Stimulated activated CD4-positive, alpha-beta T cell treated with anti-CD3 and anti-CD28 coated beads, Interleukin-4, amount 100 ng/mL, for 1 hour (primary cell): ENCODE data around the gene ABCG1.

Experiments
- DNase-seq: peaks from one replicate; pipeline ENCODE4 v3.0.0-alpha.2; 2020

ABCG1 gene

DNA sequence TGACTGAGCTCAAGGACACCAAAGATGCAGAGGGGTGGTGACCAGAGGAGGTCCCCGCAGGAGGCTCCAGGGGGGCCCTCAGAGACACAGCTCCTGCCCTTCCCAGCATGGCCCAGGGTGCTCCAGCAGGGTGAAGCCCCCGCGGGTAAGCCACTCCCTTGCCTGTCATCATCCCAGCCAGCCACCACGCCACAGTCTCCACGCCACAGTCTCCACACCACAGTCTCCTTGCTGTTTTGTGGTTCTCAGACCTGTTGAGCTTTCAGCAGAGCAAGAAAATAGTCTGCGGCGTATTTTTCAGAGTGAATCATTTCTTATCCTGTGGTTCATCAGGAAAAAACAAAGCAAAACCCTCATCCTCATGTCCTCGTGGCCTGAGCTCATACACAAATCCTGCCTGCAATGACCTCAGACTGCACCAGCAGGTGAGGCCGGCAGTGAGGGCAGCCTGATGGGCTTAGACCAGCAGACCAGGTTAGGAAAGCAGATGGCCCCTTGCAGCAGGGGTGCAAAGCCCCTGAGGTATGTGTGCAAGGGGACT lies 25.7 kb upstream of the ABCG1 start:
- peak; percentile 22 for DNase-seq

DNA sequence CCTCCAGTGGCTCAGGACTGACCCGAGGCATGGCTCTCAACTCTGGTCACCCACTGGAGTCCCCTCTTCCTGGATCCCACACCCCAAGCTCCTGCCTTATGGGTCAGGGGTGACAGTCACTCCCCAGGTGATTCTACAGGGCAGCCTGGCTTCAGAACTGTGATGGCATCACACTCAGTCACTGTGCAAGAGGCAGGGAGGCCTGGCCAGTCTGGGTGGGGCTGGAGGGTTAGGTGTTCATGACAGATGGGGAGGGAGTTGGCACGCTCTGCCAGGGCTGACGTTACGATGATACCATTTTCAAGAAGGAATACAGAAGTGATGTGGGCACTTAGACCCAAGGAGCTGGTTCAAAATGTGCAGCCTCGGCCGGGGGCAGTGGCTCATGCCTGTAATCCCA lies 25.2 kb upstream of the ABCG1 start:
- no peak for DNase-seq

DNA sequence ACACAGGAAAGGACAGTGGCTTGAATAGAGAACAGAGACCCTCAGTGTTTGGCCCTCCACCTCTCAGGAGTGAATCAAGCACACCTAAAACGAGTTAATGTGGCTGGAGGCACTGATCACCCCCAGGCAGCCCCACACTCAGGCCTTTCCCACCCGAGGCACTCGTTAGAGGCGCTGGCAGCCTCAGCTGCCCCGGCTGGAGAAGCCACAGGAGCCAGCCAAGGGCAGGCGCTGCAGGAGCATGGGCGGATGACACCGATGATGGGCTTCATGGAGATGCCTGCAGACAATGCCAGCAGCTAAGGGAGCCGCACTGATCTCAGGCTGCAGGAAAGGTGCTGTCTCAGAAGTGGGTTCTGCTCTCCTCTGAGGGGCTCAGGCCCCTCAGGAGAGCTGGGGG lies 24.1 kb upstream of the ABCG1 start:
- no peak for DNase-seq

DNA sequence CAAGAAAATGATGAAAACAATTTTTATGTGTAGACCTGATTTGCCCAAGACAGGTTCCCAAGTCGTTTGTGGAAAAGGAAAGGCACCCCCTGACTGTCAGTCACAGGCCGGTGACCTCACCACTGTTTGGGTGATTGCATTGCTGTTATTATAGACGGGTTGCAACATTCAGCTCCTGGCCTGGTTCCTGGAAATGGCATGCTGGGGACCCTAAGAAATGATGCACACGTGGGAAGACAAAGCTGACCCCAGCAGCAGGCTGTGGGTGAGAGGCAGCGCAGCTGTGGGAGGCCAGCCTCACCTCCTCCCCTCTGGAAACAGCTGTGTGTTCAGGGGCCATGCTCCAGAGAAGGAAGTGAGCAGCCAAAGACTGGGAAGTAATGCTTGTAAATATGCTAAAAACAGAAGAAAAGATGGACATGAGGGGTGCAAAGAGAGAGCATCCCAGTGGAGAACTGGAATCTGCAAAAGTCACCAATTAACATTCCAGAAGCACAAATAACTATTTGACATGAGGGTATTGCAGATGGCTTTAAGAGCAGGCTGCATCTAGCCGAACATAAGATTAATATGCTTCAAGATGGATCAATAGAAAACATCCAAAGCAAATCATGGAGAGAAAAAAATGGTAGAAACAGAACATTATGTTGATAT lies 23.4 kb upstream of the ABCG1 start:
- no peak for DNase-seq

DNA sequence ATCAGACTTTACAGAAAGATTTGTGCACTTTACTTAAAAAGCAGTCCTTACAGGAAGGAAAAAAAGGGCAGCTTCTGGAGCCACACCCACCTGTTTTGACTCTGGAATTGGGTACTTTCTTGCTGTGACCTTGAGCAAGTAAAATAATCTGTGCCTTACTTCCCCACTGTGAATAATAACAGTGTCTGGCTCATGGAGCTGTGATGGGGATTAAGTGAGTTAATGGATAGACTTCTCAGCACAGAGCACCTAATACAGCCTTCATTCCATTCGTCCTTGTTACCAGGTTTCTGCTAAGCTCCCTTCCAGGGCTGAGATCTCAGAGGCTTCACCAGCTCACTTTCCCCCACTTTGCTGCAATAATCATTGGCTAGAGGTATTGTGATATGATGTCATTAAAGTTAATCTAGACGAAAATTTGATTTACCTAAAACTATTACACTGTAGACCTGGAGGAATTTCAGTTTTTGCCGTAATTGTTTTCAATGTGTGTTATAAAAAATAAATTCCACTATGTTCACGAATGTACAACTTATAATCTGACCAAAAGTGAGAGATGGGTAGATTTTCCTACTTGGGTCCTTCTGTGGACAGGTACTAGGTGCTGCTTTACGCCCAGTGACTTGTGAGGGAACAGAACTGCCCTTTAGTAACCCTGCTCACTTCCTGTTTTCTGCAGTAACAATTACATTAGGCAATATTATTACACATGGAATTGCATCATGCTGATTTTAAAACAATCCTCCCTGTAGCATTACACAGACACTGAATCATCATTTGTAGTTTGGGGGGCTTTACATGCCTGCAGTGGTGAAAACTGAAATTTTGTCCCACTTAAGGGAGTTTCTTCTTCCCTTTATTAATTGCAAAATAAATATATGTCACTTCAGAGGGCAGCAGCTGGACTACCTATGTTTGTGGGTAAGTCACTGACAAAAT lies 19.7 kb upstream of the ABCG1 start:
- DNase-seq, result no peak

DNA sequence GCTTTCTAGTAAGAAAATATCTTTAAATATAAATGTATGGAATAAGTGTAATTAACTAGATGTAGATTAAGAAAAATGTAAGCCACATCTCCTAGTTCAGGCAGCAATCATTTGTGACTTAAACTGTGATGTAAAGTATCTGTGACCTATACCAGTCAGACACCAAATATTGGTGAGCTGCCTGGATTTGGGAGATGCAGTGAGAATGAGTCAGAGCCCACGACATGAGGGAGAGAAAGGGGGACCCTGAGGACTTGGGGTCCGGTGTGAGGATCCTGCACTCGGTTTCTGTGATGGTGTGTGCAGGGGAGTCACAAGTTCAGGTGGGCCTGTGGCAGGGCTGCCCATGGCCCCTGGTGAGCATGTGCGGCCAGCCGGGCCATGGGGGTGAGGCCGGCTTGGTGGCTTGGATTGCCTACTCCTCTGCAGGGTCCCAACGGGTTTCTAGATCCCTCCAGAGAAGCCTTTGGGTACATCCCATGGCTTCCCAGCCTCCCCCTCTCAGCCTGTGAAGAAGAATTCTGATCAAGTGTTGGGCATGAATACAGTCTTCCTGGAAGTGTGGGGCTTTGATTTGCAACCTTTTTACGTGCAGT lies 19.0 kb upstream of the ABCG1 start:
- DNase-seq, result no peak

DNA sequence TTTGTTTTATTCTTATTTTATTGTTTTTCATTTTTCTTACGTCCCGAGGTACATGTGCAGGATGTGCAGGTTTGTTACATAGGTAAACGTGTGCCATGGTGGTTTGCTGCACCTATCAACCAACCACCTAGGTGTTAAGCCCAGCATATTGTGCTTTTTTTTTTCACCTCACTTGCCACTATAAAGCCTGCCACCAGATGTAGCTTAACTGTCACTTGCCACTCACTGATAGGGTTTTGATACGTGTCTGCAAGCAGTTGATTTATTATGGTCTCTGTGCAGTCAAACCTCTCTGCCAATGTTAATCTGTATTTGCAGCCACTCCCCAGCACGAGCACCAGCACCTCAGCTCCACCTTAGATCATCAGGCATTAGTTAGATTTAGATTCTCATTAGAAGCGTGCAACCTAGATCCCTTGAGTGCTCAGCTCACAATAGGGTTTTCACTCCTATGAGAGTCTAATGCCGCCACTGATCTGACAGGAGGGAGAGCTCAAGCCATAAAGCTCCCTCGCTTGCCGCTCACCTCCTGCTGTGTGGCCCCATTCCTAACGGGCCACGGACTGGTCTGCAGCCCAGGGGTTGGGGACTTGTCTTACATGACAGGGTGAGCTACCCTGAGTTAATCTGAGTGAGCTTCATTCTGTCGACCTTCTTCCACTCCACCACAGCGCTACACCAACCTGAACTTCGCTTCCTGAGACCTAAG lies 17.9 kb upstream of the ABCG1 start:
- no peak for DNase-seq

DNA sequence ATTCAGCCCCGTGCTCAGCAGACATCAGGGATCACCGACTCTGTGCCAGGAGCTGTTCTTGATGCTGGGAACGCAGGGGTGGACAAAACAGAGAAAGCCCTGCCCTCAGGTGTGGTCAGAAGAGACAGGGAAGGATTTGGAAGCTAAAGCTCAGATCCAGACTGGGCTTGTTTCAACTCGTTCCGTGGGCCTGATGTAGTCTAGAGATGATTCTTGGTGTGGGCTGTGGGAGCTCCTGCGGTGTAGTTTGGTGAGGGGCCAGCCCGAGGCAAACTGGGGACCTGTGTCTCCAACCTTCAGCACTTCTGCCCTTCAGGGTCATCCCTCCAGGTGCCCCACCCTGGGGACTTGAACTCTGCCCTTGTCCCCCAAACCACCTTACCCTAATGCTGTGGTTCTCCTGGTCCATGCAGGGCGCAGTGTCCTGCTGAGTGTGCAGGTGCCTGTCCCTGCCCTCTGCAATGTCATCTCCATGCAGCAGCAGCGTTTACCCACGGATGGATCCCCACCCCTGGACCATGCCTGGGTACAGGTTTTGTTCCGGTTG lies 17.3 kb upstream of the ABCG1 start:
- no peak for DNase-seq

DNA sequence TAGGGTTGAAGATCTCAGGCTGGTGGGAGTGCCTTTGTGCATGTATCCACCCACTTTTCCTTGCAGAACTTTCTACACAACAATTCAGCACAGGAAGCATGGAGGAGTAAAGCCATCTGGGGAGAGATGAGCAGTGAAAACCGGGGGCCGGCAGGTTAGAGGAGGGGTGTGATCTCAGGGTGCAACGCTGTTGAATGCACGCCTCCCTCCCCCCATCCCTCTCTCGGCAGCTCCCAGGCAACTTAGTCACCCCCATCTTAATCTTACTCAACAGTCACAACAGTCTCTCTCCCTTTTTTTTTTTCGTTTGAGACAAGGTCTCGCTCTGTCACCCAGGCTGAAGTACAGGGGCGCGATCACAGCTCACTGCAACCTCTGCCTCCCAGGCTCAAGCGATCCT lies 16.6 kb upstream of the ABCG1 start:
- DNase-seq, result no peak

DNA sequence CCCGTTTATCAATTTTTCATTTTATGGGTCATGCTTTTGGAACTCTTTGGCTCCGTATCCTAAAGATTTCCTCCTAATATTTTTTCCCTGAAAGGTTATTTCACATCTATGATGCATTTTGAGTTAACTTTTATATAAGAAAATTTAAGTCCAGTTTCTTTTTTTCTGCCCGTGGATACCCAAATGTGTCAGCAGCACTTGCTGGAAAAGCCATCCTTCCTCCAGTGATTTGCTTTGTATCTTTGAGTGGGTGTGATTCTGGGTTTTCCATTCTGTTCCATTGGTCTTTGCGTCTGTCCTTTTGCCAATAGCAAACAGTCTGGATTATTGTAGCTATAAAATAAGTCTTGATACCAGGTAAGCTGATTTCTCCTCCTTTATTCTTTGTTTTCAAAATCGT lies 15.6 kb upstream of the ABCG1 start:
- DNase-seq, result no peak

DNA sequence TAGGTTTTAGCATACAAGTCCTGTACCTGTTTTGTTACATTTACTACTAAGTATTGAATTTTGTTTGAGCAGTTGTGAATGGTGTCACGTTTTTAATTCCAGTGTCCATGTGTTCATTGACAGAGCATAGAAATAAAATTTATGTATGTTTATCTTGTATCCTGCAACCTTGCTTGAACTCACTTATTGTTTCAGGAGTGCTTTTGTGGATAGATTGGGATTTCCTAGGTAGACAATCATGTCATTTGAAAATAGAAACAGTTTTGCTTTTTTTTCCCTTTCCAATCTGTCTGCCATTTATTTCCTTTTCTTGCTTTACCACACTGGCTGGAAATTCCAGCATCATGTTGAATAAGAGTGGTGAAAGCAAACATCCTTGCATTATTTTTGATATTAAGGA lies 15.0 kb upstream of the ABCG1 start:
- DNase-seq, result no peak

DNA sequence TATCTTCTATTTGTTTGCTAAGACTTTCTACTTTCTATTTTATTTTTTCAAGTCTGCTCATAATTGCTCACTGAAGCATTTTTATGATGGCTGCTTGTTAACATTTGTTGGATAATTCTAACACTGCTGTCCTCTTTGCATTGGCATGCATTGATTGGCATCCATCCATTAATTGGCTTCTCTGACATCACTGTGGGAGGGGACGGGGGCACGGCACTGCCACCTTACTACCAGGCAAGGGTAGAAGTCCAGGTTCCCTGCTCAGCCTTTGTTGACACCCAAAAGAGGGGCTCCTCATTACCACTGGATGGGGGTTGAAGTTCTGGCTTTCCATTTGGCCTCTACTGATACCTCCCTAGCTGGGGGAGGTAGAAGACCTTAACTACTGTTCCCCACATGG lies 11.5 kb upstream of the ABCG1 start:
- DNase-seq, result no peak

DNA sequence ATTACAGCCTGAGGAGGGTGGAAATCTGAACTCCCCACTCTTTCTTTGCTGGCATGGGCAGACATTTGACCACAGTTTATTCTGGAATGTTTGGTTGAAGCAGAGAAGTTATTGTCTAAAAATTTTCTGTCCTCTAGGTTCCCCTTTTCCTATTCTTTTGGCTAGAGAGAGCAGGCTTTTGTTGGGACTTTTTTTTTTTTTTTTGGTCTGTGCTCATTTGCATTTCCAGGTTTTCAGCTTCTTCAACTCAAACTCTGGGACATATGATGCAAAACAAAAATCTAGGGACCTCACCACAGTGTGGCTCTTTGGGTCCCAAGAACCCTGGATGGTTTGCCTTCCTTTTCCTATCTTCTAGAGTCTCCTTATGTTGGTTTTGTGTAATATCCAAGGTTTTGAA lies 10.9 kb upstream of the ABCG1 start:
- DNase-seq, result no peak

DNA sequence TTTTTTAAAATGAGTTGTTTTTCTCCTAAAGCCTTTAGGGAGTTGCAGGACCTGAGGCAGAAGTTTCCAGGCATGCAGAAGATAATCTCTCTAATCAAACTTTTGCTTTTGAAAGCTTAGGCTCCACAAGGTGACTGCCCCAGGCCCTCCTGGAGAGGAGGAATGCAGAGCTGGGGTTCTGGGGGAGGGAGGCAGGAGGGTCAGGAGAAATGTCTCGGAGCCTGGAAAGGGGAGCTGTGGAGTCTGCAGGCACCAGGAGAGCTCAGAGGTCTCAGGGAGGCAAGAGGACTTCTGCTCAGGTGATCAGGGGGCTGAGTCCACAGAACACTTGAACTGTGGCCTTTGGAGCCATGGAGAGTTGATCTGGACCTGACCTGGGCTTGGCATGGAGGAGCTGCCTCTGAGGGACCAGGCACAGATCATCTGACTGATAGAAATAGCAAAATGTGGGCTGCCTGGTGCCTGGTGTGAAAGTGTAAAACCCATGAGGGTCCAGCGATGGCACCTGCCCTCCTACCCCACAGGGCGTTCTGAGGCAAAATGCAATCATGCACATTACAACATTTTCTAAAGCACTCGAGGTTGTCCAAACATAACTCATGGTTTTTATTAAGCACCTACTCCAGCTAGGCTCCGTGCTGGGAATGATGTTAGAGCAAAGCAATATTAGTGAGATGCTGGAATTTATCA lies 10.0 kb upstream of the ABCG1 start:
- DNase-seq, result no peak

DNA sequence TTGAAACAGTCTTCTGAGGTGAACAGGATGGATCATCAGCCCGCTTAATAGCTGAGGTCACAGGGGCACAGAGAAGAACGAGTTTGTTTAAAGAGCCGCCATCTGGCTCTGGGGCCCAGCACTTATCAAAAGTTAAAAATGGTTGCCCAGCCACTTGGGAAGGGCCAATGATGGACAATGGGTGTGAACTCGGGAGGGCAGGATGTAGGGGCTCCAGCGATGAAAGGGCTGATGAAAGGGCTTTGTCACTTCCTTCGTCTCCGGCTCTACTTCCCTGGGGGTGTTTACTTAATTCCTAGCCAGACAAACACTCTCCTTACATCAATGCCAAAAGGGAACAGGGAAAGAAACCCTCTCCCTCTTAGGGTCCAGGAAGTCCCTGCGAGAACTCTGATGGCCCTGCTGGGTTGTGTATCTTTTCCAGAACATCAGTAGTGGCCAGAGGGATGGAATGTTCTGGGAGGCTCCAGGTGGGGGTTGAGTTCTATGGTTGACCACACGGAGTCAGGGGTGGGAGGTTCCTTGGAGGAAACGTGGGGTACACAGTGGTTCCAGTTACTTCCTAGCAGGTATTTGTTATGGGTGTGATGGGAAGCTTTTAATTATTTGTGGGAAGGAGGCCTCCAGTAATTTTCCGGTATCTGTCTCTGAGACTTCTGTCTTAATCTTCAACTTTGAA lies 9.0 kb upstream of the ABCG1 start:
- DNase-seq, result no peak

DNA sequence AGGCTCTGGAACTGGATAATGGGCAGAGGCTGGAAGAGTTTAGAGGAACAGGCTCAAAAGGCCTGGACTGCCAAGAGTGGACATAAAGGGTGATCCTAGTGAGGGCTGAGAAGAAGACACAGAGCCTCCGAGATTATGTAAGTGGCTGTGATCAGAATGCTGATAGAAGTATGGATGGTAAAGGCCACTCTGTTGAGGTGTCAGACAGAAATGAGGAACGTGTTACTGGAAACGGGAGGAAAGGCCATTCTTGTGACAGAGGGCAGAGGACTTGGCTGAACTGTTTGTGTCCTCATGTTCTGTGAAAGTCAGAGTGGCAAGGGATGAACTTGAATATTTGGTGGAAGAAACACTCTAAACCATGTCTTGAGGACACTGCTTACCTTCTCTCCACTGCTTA lies 6.7 kb upstream of the ABCG1 start:
- no peak for DNase-seq

DNA sequence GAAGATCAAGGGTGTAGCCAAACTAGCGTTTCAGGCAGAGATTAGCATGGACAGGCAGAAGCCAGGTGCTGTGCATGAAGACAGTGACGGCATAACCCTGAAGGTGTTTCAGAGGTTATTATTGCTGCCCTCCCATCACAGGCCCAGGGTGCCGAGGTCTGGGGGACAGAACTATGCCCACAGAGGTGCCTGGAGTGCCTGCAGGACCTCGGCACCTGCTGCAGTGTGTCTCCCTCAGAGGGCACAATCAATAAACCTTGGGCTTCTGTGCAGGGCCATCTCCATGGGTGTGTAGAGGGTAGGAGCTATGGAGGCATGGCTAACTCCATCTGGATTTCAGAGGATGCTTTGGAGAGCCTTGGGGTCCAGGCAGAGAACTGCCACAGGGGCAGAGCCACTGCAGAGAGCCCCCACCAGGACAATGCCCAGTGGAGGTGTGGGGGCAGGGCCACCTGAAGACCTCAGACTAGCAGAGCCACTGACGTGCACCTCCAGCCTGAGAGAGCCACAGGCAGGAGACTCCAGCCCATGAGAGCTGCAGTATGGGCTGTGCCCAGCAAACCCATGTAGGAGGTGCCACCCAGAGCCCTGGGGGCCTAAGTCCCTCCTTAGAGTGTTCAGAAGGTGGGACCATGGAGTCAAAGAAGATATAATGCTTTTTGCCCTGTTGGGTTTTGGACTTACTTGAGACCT lies 5.7 kb upstream of the ABCG1 start:
- no peak for DNase-seq

DNA sequence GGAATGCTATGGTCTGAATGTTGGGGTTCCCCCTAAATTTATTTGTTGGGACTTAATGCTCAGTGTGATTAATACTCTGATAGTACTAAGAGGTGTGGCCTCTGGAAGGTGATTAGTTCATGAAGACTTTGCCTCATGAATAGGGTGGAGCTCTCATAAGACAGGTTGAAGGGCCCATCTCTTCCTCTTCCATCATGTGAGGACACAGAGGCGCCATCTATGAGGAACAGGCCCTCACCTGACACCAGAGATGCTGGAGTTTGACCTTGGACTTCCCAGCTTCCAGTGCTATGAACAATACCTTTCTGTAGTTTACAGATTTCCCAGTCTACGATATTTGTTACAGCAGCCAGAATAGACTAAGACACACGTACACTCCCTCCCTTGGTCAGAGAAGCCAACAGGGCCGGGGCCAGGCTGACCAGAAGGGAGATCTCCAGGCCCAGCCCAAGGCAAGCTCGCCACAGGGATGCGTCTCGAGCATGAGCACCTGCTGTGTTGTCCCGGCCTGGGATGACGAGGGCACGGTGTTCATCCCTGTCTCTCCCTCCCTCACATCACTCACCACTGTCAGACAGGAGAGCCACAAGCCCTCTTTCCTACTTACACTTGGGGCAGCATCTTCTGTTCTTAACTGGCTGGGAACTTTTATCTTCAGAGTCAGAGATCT lies 4.7 kb upstream of the ABCG1 start:
- no peak for DNase-seq

DNA sequence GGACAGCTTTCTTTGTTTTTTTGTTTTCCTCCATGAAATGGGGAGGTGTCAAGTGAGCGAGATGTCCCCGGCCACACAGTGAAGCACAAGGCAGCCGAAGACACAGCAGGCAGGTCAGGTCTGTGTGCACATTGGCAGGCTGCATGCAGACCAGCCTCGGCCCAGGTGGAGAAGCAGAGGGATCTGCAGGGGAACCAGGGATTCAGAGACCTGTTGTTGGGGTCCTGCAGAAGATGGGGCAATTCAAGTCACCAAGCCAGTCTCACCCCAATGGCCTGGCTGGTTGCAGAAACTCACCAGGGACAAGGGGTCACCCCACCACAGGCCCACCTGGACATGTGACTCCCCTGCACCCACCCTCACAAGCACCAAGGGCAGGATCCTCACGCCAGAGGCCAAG lies 4.0 kb upstream of the ABCG1 start:
- DNase-seq, result no peak

DNA sequence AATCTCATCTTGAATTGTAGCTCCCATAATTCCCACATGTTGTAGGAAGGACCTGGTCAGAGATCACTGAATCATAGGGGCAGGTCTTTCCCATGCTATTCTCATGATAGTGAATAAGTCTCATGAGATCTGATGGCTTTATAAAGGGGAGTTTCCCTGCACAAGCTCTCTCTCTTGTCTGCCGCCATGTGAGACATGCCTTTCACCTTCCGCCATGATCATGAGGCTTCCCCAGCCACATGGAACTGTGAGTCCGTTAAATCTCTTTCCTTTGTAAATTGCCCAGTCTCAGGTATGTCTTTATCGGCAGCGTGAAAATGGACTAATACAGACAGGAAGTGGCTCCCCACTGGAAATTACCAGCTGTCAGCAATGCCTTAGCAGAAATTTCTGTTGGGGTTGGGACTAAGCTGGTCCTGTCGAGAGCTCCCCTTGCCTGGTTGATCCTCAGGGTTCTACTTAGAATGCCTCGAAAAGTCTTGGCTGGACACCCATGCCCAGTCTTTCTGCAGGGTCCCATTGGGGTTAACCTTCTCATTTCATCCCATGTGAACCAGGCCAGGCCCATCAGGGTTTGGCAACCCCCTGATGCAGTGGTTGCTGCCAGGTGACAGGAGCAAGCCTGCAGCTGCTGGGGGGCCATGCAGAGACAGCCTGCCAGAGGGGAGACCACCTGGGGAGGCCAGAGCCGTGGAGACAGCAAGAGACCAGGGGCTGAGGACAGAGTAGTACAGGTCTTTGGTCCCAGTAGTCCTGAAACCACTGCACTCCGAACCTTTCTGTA lies 2.8 kb upstream of the ABCG1 start:
- DNase-seq, result no peak
